Amniotic stem cell (primary cell): ENCODE measurements around the gene ARHGEF10L.

Source experiments
- DNase-seq: peaks from one replicate; lab custom pipeline; 2025; lab: John Stamatoyannopoulos, UW

The ARHGEF10L gene

DNA sequence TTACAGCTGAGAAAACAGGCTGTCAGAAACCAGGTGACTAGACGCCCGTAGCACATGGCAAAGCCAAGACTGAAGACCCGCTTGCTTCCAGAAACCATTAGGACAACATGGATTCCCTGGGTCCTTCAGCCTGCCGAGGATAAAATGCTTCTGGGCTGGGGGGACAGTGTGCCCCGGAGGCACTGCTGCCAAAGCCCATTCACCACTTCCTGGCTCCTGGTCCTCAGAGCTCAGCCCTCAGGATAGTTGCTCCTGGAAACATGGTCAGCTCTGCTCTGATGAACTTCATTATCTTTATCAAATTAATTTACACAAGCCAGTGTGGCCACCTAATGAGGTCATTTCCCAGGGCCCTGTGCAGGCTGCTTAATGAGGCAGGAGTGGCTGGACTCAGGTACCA lies 174.5 kb downstream of the ARHGEF10L start:
- DNase-seq = no peak

DNA sequence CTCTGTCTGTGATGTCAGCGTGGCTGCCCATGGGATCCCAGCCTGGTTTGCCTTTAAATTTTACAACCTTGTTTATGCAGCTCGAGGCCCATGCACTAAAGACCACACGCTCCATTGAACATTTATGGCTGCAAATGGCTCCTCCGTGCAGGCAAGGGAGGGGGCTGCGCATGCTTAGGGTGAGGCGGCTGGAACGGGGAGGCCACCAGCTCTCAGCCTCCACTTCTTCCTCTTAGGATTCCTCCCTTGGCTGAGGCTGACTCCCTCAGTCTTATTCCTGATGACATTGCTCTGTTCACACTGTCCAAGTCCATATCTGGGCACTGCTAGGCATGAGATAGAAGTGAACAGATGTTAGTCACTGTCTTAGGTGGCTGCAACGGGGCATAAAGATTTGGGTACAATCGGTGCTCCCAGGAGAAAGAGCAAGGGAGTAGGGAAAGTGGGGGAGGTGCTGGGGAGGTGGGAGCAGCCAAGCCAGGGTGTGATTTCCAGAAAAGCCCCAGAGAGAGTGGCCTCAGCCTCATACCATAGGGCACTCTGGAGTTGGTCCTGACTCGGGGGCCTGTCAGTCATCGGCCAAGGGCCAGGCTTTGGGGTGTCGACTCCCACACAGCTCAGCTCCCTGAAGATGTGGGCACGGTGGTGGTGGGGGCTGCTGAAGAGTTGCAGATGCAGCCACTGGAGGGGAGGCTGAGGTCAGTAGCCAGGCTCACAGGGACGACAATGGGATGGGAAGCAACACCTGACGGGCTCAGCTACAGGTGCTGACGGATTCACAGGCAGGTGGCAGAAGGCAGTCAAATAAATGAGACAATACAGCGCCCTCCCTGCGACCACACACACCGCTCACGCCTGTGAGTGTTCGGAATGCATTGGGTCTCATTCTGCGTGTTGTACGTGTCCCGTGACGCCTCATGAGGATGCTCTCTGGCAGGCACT lies 178.4 kb downstream of the ARHGEF10L start:
- no peak for DNase-seq

DNA sequence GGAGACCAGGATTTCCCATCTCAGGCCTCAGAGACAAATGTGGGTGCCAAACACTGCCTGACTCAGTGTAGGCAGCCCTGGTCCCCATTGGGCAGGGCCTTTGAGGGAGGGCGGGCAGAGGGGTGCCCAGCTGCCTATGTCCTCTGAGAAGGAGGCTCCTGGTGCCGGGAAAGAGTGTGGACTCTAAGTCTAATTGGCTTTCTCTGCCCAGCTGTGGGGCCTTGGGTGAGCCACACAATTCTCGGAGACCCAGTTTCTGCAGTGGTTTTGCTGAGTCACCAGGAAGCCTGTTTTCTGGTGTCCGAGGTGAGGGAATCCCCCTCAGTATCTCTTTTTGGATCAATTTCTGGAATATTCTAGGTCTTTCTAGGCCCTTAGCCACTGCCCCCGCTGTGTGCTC lies 180.4 kb downstream of the ARHGEF10L start:
- no peak for DNase-seq

DNA sequence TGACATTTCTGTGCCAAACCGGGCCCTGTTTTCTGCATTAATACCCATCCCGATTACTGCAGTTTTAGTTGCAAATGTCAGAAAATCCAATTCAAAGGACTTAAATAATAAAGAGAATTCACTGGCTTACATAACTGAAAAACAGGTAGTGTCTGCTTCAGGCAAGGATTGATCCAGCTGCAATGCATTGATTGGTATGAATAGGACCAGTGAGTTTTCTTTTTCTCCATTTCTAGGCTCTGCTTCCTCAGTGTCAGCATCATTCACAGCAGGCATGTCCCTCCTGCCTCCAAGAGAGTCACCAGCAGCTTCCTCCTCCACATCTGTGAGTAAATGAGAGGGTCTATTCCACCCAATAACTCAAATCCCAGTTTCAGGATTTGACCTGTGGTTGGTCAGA lies 181.9 kb downstream of the ARHGEF10L start:
- DNase-seq = no peak

DNA sequence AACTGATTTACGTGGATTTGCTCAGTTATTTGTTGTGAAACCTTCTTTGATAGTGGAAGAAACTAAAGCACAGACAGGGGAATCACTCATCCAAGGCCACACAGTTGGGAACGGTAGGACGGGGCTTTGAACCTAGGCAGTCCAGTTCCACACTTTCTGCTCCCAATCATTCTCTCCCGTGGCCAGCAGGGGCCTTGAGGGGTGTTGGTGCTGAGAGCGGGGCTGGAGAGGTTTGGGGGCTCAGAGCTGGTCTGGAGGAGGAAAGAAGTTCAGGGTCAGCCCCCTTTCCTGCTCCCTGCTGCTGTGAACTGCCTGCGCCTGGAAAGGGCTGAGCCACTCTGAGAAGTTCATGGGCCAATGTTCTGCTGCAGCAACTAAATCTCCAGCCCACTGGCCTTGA lies 184.2 kb downstream of the ARHGEF10L start:
- no peak for DNase-seq

DNA sequence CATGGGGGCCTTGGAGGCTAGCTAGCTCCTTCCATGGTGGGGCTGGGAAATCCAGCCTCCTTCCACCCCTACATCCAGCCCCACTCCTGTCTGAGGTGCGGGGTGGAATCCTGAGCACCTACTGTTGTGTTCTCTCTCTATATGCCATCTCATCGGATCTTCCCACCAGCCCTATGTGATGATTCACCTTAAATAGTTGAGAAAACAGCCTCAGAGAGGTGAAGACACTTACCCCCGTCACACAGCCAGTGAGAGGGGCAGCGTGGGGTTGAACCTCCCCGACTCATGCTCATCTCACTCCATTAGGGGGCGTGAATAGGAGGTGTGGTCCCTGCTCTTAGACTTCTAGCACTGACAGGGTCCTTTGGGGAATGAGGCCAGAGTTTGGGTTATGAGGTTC lies 184.7 kb downstream of the ARHGEF10L start:
- no peak for DNase-seq

DNA sequence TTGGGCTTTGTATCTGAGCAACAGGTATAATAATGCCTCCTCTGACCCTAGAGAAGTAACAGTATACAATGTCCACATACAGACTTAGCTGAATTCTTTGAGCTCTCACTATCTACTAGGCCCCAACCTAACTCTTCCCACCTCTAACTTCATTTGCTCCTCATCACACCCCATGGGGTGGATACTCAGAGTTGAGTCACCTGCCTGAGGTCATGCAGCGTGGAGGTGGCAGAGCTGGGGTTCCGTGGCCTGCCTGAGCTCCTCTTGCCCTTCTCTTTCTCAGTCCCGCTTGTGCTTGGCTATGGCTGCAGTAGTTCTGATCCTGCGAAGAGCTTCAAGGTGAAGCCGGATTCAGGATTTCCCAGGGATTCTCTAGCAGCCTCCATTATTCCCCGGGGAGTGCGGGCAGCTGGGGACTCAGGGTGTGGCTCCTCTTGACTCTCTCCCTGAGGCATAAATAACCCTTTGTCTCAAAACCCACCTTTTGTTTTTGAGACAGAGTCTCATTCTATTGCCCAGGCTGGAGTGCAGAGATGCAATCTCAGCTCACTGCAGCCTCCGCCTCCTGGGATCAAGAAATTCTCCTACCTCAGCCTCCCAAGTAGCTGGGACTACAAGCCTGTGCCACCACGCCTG lies 185.7 kb downstream of the ARHGEF10L start:
- DNase-seq = no peak

DNA sequence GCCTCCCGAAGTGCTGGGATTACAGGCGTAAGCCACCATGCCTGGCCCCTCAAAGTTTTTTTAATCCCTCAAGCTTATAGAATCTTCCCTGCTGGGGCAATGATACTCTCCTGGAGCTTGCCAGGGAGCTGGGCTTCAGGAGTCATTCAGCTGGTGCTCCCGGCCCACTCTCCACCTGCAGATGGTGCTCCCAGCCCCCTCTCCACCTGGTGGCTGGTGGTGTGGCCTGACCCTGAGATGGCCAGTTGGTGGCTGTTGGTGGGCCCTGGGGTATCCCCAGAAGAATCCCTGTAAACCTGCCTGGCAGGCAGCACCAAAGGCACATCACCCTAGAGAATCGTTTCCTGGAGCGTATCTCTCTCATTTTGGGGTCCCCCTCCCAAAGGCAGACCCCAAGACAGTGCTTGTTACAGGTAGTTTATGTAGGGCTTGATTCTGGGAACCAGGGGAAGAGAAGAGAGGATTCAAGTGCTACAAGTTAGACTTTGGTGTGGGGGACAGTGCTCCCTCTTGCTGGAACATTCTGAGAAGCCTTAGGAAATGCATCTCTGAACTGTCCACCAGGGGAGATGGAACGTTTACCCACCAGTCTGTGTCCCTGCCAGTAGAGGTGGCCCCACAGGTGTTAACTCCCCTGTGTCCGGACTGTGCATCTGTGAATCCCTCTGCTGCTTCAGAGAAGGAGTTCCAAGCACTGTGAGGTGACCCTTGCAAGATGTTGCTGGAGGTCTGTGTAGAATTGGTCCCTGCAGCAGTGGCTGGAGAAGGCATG lies 186.5 kb downstream of the ARHGEF10L start:
- DNase-seq = no peak

DNA sequence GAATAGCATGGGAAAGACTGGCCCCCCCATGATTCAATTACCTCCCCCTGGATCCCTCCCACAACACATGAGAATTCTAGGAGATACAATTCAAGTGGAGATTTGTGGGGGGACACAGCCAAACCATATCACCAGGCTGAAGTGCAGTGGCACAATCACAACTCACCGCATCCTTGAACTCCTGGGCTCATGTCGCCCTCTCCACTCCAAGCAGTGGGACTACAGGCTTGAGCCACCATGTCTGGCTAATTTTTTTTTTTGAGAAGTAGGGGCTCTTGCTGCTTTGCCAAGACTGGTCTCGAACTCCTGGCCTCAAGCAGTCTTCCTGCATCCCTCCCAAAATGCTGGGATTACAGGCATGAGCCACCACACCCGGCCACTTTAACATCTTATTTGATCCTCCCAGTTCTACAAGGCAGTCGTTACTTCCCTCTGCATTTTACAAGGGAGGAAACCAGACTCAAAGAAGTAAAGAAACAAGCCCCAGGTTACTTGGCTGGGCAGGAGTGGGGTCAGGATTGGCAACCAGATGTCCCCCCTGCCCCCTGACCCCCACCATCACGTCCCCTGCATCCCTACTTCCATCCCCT lies 188.7 kb downstream of the ARHGEF10L start:
- DNase-seq = no peak

DNA sequence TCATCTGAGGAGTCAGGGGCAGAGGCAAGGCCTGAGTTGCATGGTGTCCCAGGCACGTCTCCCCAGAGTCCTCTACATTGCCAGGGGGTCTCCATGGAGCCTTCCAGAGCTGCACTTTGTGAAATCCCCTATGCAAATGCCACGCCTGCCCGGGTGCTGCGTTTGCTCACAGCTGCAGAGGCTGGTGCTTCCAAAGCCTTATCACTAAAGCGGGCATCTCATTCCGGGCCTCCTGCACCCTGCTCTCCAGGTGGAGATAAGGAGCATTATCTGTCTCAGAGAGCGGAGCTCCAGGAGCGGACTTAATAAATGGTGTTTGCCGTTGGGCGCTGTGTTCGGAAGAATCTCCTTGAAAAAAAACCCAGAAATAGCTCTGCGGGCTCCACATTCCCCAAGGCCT lies 189.8 kb downstream of the ARHGEF10L start:
- no peak for DNase-seq

DNA sequence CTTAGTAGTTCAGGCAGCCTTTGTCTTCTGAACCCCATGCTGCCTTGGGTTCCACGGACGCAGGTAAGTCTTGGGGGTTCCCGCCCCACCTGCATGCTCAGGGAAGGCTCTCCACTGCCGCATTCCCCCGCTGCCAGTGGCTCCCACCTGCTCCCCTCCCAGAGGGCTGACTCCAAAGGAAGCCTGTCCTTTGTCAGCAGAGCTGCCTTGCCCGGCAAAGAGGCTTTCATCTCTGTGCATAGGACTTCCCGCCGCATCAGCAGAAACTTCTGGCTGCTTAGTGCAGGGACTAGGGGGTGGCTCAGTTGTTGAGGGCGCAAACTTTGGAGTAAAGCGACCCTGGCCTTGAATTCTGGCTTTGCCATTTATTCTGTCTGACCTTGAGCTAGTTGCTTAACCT lies 190.4 kb downstream of the ARHGEF10L start:
- DNase-seq = no peak

DNA sequence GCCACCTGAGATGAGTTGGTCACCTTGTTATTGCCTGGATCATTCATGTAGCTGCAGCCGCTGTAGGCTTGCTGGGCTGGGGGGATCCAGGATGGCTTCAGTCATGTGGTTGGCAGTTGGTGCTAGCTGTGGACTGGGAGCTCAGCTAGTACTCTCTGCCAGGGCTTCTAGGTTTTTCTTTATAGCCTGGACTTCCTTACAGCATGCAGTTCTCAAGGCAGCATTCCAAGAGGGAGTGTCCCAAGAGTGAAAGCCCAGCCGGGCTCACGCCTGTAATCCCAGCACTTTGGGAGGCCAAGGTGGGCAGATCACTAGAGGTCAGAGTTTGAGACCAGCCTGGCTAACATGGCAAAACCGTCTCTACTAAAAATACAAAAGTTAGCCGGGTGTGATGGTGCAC lies 192.0 kb downstream of the ARHGEF10L start:
- DNase-seq = no peak

DNA sequence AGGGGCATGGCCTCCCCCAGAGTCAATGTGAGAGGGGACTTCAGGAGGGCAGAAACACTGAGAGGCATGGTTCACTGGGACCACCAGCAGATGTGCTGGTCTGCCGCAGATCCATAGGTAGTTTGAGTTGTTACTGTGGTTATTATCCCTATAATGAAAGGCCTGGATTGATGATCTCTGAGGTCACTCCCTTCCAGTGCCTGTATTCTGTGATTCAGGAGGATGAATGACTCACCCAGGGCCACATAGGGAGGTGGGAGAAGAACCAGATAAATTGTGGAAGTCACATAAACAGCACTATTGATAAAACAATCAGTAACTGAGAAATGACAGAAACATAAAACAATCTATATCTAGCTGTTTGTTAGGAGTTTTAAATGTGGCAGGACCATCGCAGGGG lies 193.0 kb downstream of the ARHGEF10L start:
- no peak for DNase-seq

DNA sequence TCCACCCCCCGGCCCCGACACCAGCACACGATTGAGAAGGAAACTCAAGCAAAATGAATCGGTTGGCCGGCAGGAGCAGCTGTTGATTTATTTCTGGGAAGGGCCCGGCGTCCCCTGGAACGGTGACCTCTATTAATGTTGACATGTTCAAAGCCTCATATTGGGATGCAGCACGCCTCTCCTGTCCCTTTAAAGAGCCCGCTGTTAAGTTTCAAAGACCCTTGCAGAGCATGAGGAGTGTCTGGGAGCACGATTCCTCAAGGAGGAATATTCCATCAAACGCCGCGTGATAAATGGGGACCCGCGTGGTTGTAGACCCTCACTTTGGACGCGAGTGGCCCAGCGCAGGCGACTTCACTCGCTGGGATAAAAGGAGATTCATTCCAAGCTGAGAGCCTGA lies 194.2 kb downstream of the ARHGEF10L start:
- DNase-seq = no peak

DNA sequence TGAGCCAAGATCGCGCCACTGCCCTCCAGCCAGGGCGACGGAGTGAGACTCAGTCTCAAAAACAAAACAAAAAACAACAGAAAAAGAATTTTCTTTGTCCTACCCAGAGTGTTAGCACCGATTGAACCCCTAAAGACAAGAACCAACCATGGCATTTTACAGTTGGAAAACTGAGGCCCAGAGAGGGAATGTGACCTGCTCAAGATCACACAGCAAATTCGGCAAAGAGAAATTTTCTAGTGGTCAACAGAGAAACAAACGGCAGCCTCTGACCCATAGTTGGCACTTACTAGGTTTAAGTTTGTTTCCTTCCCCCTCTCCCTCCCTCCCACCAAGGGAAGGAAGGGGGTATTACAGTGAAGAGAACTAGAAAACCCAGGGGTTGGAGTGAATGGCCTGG lies 195.1 kb downstream of the ARHGEF10L start:
- DNase-seq = no peak

DNA sequence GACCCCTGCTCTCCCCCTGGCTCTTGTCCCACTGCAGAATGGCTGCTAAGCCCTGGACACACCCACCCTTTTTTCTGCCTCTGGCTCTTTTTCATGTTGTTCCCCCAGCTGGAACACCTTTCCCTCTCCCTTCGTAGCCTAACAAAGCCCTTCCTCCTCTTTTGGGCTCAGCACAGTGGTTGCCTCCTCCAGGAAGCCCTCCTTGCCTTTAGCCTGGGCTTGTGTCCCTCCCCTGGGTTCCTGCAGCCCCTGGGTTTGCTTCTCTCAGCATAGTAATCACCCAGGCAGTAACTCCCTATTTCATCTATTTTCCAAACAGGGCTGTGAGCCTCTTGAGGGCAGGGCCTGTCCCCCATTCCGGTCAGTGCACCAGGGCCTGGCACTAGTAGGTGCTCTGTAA lies 195.8 kb downstream of the ARHGEF10L start:
- no peak for DNase-seq

DNA sequence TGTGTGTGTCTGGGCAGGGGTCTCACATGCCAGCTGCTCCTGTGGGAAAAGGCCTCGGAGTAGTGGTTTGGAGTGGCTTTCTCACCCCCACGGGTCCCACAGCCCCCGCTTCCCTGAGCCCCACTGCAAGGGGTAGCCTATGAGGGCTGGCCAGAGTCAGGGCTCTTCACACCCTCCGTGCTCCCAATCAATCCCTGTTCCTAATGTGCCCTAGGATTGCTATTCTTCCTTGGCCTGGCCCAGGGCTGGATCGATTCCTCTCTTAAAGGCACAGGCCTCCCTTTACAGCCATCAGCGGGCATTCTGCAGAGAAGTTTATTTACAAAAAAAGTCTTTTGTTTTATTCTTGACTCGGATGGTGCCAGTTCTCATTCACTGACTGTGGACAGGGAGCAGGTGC lies 196.3 kb downstream of the ARHGEF10L start:
- no peak for DNase-seq

DNA sequence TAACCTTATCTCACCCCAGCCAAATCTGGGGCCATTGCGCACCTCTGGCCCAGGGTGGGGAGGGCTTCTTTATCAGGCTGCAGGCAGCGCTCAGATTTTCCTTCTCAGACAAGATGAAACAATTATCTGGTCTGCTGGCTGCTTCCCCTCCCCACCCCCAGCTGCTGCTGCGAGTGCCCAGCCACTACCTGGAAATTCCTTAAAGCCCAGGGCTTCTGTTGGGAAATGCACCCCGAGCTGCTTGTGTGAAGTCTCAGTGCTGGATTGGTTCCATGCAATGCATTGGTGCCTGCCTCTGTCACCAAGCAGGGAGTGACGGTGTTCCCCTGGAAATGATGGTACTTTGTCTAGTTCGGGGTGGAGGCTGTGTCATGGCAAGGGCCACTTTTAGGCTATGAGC lies 197.1 kb downstream of the ARHGEF10L start:
- DNase-seq = no peak

DNA sequence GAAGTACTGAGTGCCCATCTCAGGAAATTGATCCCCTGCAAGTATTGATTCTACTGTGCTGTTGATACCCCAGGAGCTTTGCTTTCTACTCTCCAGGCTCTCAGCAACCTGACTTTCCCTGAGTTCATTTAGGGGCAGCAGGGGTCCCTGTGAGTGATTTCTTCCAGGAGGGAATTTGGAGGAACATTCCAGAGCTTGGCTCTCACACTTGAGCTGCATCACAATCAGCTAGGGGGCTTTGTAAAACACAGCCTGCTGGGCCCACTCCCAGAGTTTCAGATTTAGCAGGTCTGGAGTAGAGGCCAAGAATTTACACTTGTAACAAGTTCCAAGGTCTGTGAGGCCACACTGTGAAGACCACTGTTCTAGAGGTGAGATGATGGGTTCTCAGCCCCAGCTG lies 199.6 kb downstream of the ARHGEF10L start:
- no peak for DNase-seq

DNA sequence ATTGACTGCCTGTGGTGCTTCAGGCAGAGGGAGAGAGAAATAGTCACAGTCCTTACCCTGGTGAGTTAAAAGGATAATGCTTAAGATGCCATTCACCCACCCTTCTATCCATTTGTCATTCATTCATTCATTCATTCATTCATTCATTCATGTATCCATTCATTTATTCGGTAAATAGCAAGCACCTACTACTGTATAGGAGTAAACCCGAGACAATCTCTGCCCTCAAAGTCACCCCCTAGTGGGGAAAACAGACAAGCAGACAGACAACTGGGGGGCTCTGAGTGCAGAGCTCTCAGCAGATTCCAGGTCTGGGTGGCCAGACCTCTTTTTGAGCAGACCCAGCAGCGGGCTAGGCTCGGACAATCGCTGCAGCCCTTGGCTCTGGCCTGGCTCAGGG lies 201.6 kb downstream of the ARHGEF10L start:
- DNase-seq = no peak

DNA sequence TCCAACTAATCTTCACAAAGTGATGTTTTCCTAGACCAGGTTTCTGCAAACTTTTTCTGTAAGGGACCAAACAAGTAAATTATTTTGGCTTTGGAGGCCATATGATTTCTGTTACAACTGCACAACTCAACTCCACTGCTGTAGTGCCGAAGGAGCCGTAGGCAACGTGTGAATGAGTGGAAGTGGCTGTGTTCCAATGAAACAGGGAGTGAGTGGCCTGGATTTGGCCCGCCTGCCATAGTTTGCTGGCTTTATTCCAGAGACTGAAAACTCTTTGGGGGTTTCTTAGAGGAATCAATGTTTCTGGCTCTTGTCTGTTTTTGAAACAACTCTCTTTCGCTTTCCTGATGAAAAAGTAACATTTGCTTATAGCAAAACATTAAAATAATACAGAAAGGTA lies 203.1 kb downstream of the ARHGEF10L start:
- no peak for DNase-seq

DNA sequence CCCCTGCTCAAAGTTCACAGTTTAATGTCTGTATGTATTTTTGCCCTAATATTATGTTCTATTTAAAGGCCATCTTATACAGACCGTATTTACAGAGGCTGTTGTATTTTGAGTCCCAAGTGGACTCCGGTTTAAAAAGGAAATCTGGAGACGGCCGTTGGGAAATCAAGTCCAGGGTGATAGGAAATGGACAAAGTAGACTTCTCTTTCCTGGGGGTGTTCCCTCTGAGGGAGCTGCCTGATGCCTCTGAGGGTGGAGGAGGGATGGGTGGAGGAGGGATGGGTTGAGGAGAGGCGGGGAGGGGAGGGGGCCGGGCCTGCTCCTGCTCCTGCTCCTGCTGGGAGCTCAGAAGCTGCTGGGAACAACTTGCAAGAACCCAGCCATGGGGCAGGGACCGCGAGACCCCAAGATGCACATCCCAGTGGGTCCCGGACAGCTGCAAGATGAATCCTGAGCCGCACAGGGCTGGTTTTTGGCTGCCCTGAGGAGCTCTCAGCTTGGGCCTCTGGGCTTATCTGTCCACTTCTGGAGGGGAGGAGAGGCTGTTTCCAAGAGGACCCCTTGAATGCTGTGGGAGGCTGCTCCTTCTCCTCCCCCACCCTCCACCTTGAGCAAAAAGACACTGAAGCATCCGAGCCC lies 203.6 kb downstream of the ARHGEF10L start:
- DNase-seq = no peak
